ENCODE results near the gene EPG5. TPM values are rescaled to one million over a fixed set of nuclear protein-coding genes. Genes with fewer than 3 reads are reported as not detected.

The EPG5 gene
- polyA plus RNA-seq, 1 of the 3 experiments (the other 2 are of a cell fraction): 13.6 TPM

GRCh38 chr18:45997700-45998151 is 30.6 kb upstream of the EPG5 start (continued):
- TF ChIP-seq FOXJ3 (CRISPR knock-in tag; IDR thresholded peaks at IDR 0.05): no peak
- no peak for TF ChIP-seq YY1 (IDR thresholded peaks at IDR 0.05; ENCODE audit: low read depth)
- TF ChIP-seq SMC3 (IDR thresholded peaks at IDR 0.05; ENCODE audit: low read depth, low read length): no peak

GRCh38 chr18:45995461-45995860 is 28.3 kb upstream of the EPG5 start:
- POLR2A ChIA-PET: no interaction called here
- WGBS (ENCODE audit: low lambda C conversion rate): 91% methylated on average over 3 of the region's 3 CpGs
- H3K4me3 ChIP-seq (ENCODE audit: low read depth in 2 of 2, low read length in 1 of 2): no peak overlapping the region
- H3K36me3 ChIP-seq (replicated peaks in 1 of 2; ENCODE audit: control insufficient read depth in 1 of 2, insufficient read depth in 2 of 2, low read length in 1 of 2): no peaks in the 10 kb centered on the region
- no peaks in the 10 kb centered on the region for H3K9me3 ChIP-seq
- peaks cover 14% of the 10 kb centered on the region for H3F3A ChIP-seq (replicated peaks; ENCODE audit: insufficient read depth)
- no peaks in the 10 kb centered on the region for H3K79me2 ChIP-seq (ENCODE audit: insufficient read depth)
- no peak overlapping the region for H3K27ac ChIP-seq (ENCODE audit: low read depth in 2 of 2, low read length in 1 of 2)
- no peaks in the 10 kb centered on the region for H4K20me1 ChIP-seq (ENCODE audit: insufficient read depth)
- H3K4me2 ChIP-seq: no peak overlapping the region
- no peak overlapping the region for H2AFZ ChIP-seq (ENCODE audit: low read depth)
- peaks cover 0 to 2% of the 10 kb centered on the region in 2 experiments; a peak in 1 of 4 replicates for H3K4me1 ChIP-seq (ENCODE audit: control insufficient read depth in 1 of 2, insufficient read depth in 2 of 2, low read depth in 1 of 2, low read length in 1 of 2)
- no peaks in the 10 kb centered on the region for H3K9me2 ChIP-seq
- DNase-seq: no peak
- no peaks in the 10 kb centered on the region for H3K27me3 ChIP-seq (ENCODE audit: insufficient read depth)
- no peak overlapping the region for H3K9ac ChIP-seq
- CTCF ChIA-PET: interaction anchor here (1.4 to 2.4 kb wide), 2 partner anchors 19 to 21 kb away, joined by 3 to 9 read pairs; no protein-coding TSS in a partner anchor
- no peak for TF ChIP-seq RAD21 (IDR thresholded peaks at IDR 0.05; ENCODE audit: low read length)
- no peak for TF ChIP-seq NRF1 (IDR thresholded peaks at IDR 0.05; ENCODE audit: low read depth, low read length)
- no peak for TF ChIP-seq MXI1 (IDR thresholded peaks at IDR 0.05; ENCODE audit: low read depth, low read length)
- TF ChIP-seq SIN3A (IDR thresholded peaks at IDR 0.05; ENCODE audit: borderline replicate concordance, low read depth, low read length): no peak
- no peak for TF ChIP-seq GABPA (IDR thresholded peaks at IDR 0.05; ENCODE audit: low read depth)
- TF ChIP-seq USF2 (IDR thresholded peaks at IDR 0.05; ENCODE audit: borderline replicate concordance, low read depth, low read length): no peak
- no peak for TF ChIP-seq USF1 (IDR thresholded peaks at IDR 0.05; ENCODE audit: borderline replicate concordance, low read depth)
- TF ChIP-seq POLR2AphosphoS5 (IDR thresholded peaks at IDR 0.05; ENCODE audit: low read depth, low read length): no peak
- no peak for TF ChIP-seq FOXJ3 (CRISPR knock-in tag; IDR thresholded peaks at IDR 0.05)
- no peak for TF ChIP-seq TCF12 (IDR thresholded peaks at IDR 0.05)
- TF ChIP-seq PBX3 (IDR thresholded peaks at IDR 0.05): no peak
- TF ChIP-seq EP300 (IDR thresholded peaks at IDR 0.05; ENCODE audit: borderline replicate concordance in 1 of 2, low read depth in 1 of 2, low read length in 1 of 2): no peak
- no peak for TF ChIP-seq REST (IDR thresholded peaks at IDR 0.05; ENCODE audit: low read depth, low read length)
- TF ChIP-seq EZH2phosphoT487 (IDR thresholded peaks at IDR 0.05; ENCODE audit: borderline replicate concordance, low read depth): no peak

All from SK-N-SH (cell line).